ENCODE measurements around the gene FGD6.

FGD6 gene

GRCh38 chr12:95066091-95066855 lies 151.0 kb downstream of the FGD6 start:
- DNase-seq (no peak), ATAC-seq (no peak)
- H3K36me3 Mint-ChIP-seq (ENCODE audit: low read depth) = peaks cover 25% of the 10 kb centered on the region
- H3K9me3 Mint-ChIP-seq = no peaks in the 10 kb centered on the region
- no peak overlapping the region for H3K27ac Mint-ChIP-seq
- no peaks in the 10 kb centered on the region for H3K27me3 Mint-ChIP-seq
- peaks cover 6% of the 10 kb centered on the region for H3K4me1 Mint-ChIP-seq
- no peak overlapping the region for H3K4me3 Mint-ChIP-seq

- Mint-ChIP-seq H3K36me3 (ENCODE audit: low read depth) (peaks cover 32% of the 10 kb centered on the region), H3K4me3 (no peak overlapping the region), H3K27me3 (no peaks in the 10 kb centered on the region), H3K9me3 (no peaks in the 10 kb centered on the region), H3K4me1 (no peaks in the 10 kb centered on the region), H3K27ac (no peak overlapping the region)
- DNase-seq = no peak
- no peak for ATAC-seq
Measured at GRCh38 chr12:95060951-95061350, 156.3 kb downstream of the FGD6 start.

- H3K4me1 Mint-ChIP-seq = no peaks in the 10 kb centered on the region
- no peak overlapping the region for H3K27ac Mint-ChIP-seq
- H3K36me3 Mint-ChIP-seq (ENCODE audit: low read depth) = peaks cover 32% of the 10 kb centered on the region
- DNase-seq (no peak), ATAC-seq (no peak)
- no peaks in the 10 kb centered on the region for H3K9me3 Mint-ChIP-seq
- H3K27me3 Mint-ChIP-seq = no peaks in the 10 kb centered on the region
- no peak overlapping the region for H3K4me3 Mint-ChIP-seq
Measured at GRCh38 chr12:95059984-95060383, 157.3 kb downstream of the FGD6 start.

- Mint-ChIP-seq H3K27ac (no peak overlapping the region), H3K4me1 (no peaks in the 10 kb centered on the region), H3K36me3 (ENCODE audit: low read depth) (peaks cover 27% of the 10 kb centered on the region), H3K9me3 (no peaks in the 10 kb centered on the region), H3K27me3 (no peaks in the 10 kb centered on the region), H3K4me3 (no peak overlapping the region)
- DNase-seq (no peak), ATAC-seq (no peak)
Measured at GRCh38 chr12:95057424-95057823, 159.8 kb downstream of the FGD6 start.

GRCh38 chr12:95055057-95055456 lies 162.2 kb downstream of the FGD6 start:
- ATAC-seq = no peak
- no peaks in the 10 kb centered on the region for H3K27me3 Mint-ChIP-seq
- H3K4me1 Mint-ChIP-seq = peaks cover 4% of the 10 kb centered on the region
- H3K36me3 Mint-ChIP-seq (ENCODE audit: low read depth) = peaks cover 24% of the 10 kb centered on the region
- no peak overlapping the region for H3K4me3 Mint-ChIP-seq
- no peak overlapping the region for H3K27ac Mint-ChIP-seq
- no peak for DNase-seq
- no peaks in the 10 kb centered on the region for H3K9me3 Mint-ChIP-seq

GRCh38 chr12:95054206-95054605 lies 163.1 kb downstream of the FGD6 start:
- ATAC-seq = no peak
- Mint-ChIP-seq H3K4me1 (peaks cover 4% of the 10 kb centered on the region), H3K27ac (no peak overlapping the region), H3K4me3 (no peak overlapping the region), H3K9me3 (no peaks in the 10 kb centered on the region), H3K27me3 (no peaks in the 10 kb centered on the region), H3K36me3 (ENCODE audit: low read depth) (peaks cover 24% of the 10 kb centered on the region)
- no peak for DNase-seq

GRCh38 chr12:95051241-95051640 lies 166.0 kb downstream of the FGD6 start:
- no peak overlapping the region for H3K4me3 Mint-ChIP-seq
- DNase-seq (no peak), ATAC-seq (peak; percentile 68)
- H3K27ac Mint-ChIP-seq = no peak overlapping the region
- peaks cover 4% of the 10 kb centered on the region for H3K4me1 Mint-ChIP-seq
- no peaks in the 10 kb centered on the region for H3K9me3 Mint-ChIP-seq
- H3K27me3 Mint-ChIP-seq = no peaks in the 10 kb centered on the region
- H3K36me3 Mint-ChIP-seq (ENCODE audit: low read depth) = peaks cover 30% of the 10 kb centered on the region

- no peaks in the 10 kb centered on the region for H3K27me3 Mint-ChIP-seq
- no peak for ATAC-seq
- DNase-seq = no peak
- no peak overlapping the region for H3K27ac Mint-ChIP-seq
- peaks cover 16% of the 10 kb centered on the region for H3K4me1 Mint-ChIP-seq
- no peak overlapping the region for H3K4me3 Mint-ChIP-seq
- H3K36me3 Mint-ChIP-seq (ENCODE audit: low read depth) = peaks cover 20% of the 10 kb centered on the region
- no peaks in the 10 kb centered on the region for H3K9me3 Mint-ChIP-seq
Measured at GRCh38 chr12:95037906-95038305, 179.4 kb downstream of the FGD6 start.

- Mint-ChIP-seq H3K27me3 (no peaks in the 10 kb centered on the region), H3K4me3 (no peak overlapping the region), H3K27ac (no peak overlapping the region), H3K36me3 (ENCODE audit: low read depth) (peaks cover 18% of the 10 kb centered on the region), H3K4me1 (peaks cover 12% of the 10 kb centered on the region), H3K9me3 (no peaks in the 10 kb centered on the region)
- ATAC-seq (no peak), DNase-seq (no peak)
Measured at GRCh38 chr12:95034750-95035149, 182.5 kb downstream of the FGD6 start.
